ENCODE measurements around the gene GEMIN5.

GEMIN5 gene

DNA sequence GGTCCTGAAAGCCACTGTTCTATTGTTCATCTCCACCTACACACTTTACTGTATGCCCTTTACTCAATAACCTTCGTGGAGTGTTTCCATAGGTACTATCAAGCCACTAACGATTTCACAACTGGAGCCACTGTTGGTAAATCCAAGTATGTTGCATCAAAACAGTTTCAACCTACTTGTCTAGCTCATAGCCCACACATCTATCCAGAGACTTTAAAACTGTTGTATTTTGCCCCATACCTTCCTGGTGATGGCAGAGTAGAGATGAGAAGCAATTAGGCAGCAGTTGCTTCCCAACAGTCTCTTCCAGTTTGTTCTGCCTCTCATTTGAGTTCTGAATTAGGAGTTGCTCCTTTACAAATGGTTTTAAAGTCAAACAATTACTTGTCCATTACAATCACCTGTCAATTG lies 88.2 kb downstream of the GEMIN5 start:
- DNase-seq (ENCODE audit: low read depth) = no peak

DNA sequence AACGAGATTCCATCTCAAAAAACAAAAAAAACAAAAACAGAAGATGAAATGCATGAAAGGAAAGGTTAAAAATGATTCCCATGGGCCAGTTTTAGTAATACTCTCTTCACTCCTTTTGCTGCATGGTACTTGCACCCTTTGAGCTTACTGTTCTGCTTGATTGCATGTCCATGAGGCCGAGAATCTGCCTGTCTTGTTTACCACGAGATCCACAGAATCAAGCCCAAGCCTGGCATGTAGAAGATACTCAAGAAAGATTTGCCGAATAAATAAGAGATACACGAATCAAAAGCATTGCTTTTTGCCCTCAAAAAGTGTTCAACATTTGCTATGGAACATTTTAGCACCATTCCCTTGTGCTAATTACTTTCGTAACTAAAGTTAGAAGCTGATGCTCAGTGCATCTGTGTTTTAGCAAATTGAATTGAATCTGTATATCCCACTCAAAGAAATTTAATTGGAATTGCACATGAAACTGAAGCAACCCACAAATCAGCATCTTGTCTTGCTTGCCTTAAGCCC lies 88.7 kb downstream of the GEMIN5 start:
- no peak for DNase-seq (ENCODE audit: low read depth)

DNA sequence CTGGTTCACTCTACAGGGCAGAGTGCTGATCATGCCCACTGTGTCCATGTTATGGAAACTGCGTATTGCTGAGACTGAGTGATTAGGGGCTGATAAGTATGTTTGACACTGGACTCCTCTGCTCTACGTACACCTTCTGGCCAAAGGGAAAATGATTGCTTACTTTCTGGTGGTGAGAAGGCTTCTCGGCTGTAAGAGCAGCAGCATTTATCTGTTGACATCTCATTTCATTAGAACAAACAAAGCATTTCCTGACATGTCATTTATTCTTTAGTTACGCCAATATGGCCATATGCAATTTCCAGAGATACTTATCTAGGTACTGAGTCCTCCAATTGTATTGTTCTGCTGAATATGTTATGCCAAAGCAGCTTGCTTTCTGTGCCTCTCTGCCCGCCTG lies 93.2 kb downstream of the GEMIN5 start:
- DNase-seq (ENCODE audit: low read depth) = no peak

DNA sequence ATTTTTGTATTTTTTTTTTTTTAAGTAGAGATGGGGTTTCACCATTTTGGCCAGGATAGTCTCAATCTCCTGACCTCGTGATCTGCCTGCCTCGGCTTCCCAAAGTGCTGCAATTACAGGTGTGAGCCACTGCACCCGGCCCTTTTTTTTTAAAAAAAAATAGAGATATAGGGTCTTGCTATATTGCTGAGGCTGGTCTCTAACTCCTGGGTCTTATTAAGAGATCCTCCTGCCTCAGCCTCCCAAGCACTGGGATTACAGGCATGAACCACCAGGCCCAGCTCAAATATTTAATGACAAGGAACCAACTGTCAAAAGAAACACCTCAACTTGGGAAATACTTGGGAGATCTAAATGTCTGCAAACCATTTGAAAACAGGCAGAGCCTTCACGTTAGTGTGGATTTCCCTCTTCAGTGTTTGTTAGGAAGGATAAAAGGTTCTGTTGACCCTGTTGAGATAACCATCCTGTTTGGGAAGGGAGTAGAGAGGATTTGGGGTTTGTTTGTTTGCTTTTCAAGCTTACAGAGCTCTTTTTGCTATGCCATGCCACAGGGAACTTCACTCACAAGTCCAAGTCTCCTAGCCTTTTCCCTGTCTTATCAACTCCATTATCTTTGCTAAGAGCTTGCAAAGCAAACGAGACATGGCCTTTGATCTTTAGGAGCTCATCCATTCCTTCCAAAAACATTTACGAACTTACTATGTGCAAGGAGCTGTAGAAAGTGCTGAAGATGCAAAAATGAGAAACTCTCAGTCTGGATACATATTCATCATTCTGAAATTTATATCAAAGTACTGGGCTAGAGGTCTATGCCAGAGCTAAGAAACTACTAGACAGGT lies 95.1 kb downstream of the GEMIN5 start:
- no peak for DNase-seq (ENCODE audit: low read depth)

DNA sequence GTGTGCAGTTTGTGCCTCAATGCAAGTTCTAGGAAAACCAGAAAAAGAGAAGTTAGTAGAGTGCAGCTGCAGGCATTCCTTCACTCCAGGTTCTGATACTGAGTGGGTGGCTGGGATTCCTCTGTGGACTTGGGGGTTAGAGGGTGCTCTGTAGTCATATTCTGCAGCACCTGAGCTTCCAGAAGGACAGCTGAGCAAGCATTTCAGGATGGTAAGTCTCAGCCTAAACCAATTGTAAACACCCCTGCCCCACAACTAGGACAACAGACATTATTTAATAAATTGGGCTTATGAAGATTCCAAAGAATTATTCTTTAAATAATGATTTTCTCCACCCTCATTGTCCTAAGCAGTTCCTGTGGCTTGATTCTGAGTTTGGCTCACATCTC lies 96.7 kb downstream of the GEMIN5 start:
- no peak for DNase-seq (ENCODE audit: low read depth)

DNA sequence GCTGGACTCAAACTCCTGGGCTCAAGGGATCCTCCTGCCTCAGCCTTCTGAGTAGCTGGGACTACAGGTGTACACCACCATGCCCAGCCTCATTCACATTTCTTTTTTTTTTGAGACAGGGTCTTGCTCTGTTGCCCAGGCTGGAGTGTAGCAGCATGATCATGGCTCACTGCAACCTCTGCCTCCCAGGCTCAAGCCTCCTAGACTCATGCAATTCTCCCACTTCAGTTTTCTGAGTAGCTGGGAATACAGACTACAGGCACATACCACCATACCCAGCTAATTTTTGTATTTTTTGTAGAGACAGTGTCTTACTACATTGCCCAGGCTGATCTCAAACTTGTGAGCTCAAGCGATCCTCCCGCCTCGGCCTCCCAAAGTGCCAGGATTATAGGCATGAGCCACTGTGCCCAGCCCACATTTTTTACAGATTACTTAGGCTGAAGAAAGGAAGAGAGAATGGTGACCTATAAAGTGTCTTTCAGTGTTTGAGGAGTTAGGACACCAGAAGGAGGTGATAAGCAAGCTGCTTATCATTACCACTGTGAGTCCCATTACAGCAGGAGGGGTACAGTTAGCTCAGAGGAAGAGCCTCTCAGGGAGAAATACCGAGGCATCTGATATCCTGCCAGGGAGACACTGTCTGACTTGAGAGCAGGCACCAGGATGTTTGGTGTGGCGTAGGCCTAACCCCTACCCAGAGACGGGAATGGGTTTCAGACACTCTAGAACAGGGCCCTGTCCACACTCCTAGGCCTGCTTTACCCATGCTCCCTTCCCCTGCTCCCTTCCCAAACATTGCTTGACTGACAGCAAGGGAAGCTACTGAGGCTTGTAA lies 97.4 kb downstream of the GEMIN5 start:
- no peak for DNase-seq (ENCODE audit: low read depth)
